Fibroblast of lung (primary cell): Measurements from ENCODE around the gene CA4.

Experiments used
- CTCF ChIP-seq, 2 donors: IDR thresholded peaks in 1 of 2; conservative IDR thresholded peaks in 1 of 2; 1 replicate in 1 of 2; 2 replicates in 1 of 2; pipeline ENCODE4 v1.5.1; 2011 to 2012; ENCODE audit warnings: low read length in 2 of 2, control low read depth in 1 of 2, inconsistent platforms in 1 of 2, low read depth in 1 of 2, mild to moderate bottlenecking in 1 of 2
- EZH2 ChIP-seq: IDR thresholded peaks from 2 replicates; pipeline ENCODE4 v1.5.1; 2012; ENCODE audit warnings: low read length, control low read depth, mild to moderate bottlenecking; ENCODE audit errors: missing control alignments

DNA sequence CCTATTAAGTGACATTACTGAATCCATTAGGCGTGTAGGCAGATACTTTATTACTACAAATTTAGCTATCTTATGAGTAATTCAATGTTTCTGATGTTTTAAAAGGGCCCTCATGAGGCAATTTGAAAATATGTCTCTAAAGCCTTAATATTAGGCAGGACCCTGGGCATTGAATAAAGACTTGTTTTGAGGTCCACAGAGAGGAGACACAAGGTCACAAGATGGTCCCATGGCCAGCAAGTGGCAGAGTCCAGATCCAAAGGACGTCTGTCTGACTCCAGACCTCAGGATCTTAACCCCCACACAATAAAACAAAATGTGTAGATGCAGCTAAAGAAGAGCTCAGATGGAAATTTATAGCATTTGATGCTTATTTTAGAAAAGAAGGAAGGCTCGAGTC lies 39.2 kb upstream of the CA4 start:
- TF ChIP-seq CTCF (conservative IDR thresholded peaks at IDR 0.05 in 1 of 2, IDR thresholded peaks at IDR 0.05 in 1 of 2; ENCODE audit: low read depth in 1 of 2, low read length in 2 of 2) (no peak), EZH2 (no peak)
